ENCODE measurements around the gene GMEB2.
A peak's percentile ranks its signal among the peaks of the same experiment; 100 is the strongest.

GMEB2 gene

GRCh38 chr20:63567386-63568169, 59.3 kb downstream of the GMEB2 start:
- Histone ChIP-seq H3K27me3 (replicated peaks; ENCODE audit: control insufficient read depth, insufficient read depth, low read length) (no peaks in the 10 kb centered on the region), H3K36me3 (ENCODE audit: control insufficient read depth, insufficient read depth, low read length) (peaks cover 32% of the 10 kb centered on the region), H3K4me3 (replicated peaks; ENCODE audit: low read depth, low read length) (no peak overlapping the region; the same call in 1 of the 2 replicates)
- no peak for TF ChIP-seq CTCF (IDR thresholded peaks at IDR 0.05; ENCODE audit: insufficient read depth, low read length, poor library complexity, severe bottlenecking)
- peak; percentile 82 for DNase-seq (ENCODE audit: extremely low read depth, insufficient read length)

GRCh38 chr20:63567136-63567385, 59.8 kb downstream of the GMEB2 start:
- Histone ChIP-seq H3K36me3 (ENCODE audit: control insufficient read depth, insufficient read depth, low read length) (peaks cover 34% of the 10 kb centered on the region), H3K27me3 (replicated peaks; ENCODE audit: control insufficient read depth, insufficient read depth, low read length) (no peaks in the 10 kb centered on the region), H3K4me3 (replicated peaks; ENCODE audit: low read depth, low read length) (no peak overlapping the region)
- TF ChIP-seq CTCF (IDR thresholded peaks at IDR 0.05; ENCODE audit: insufficient read depth, low read length, poor library complexity, severe bottlenecking), result no peak
- no peak for DNase-seq (ENCODE audit: extremely low read depth, insufficient read length)

- Histone ChIP-seq H3K36me3 (ENCODE audit: control insufficient read depth, insufficient read depth, low read length) (peaks cover 31% of the 10 kb centered on the region), H3K27me3 (replicated peaks; ENCODE audit: control insufficient read depth, insufficient read depth, low read length) (no peaks in the 10 kb centered on the region), H3K4me3 (replicated peaks; ENCODE audit: low read depth, low read length) (no peak overlapping the region)
- DNase-seq (ENCODE audit: extremely low read depth, insufficient read length), result no peak
- TF ChIP-seq CTCF (IDR thresholded peaks at IDR 0.05; ENCODE audit: insufficient read depth, low read length, poor library complexity, severe bottlenecking), result no peak
Observed at GRCh38 chr20:63566395-63567135, 60.3 kb downstream of the GMEB2 start.

GRCh38 chr20:63565699-63566335, 61.1 kb downstream of the GMEB2 start:
- peaks cover 37% of the 10 kb centered on the region for H3K36me3 ChIP-seq (ENCODE audit: control insufficient read depth, insufficient read depth, low read length)

GRCh38 chr20:63565021-63565698, 61.7 kb downstream of the GMEB2 start:
- no peak for TF ChIP-seq CTCF (IDR thresholded peaks at IDR 0.05; ENCODE audit: insufficient read depth, low read length, poor library complexity, severe bottlenecking)
- Histone ChIP-seq H3K27me3 (replicated peaks; ENCODE audit: control insufficient read depth, insufficient read depth, low read length) (no peaks in the 10 kb centered on the region), H3K36me3 (ENCODE audit: control insufficient read depth, insufficient read depth, low read length) (peaks cover 39% of the 10 kb centered on the region), H3K4me3 (replicated peaks; ENCODE audit: low read depth, low read length) (no peak overlapping the region)
- no peak for DNase-seq (ENCODE audit: extremely low read depth, insufficient read length)

More at GRCh38 chr20:63565699-63566335, 61.1 kb downstream of the GMEB2 start:
- TF ChIP-seq CTCF (IDR thresholded peaks at IDR 0.05; ENCODE audit: insufficient read depth, low read length, poor library complexity, severe bottlenecking), result no peak
- Histone ChIP-seq H3K27me3 (replicated peaks; ENCODE audit: control insufficient read depth, insufficient read depth, low read length) (no peaks in the 10 kb centered on the region), H3K4me3 (replicated peaks; ENCODE audit: low read depth, low read length) (no peak overlapping the region)
- DNase-seq (ENCODE audit: extremely low read depth, insufficient read length), result no peak
